ENCODE measurements around the gene CALCOCO2. TPM values are rescaled to one million over a fixed set of nuclear protein-coding genes. Genes with fewer than 3 reads are reported as not detected.
A peak's percentile ranks its signal among the peaks of the same experiment; 100 is the strongest.

CALCOCO2 gene
- total RNA-seq, 4 donors from 2014 or later = 124 to 334 (median 163) TPM

DNA sequence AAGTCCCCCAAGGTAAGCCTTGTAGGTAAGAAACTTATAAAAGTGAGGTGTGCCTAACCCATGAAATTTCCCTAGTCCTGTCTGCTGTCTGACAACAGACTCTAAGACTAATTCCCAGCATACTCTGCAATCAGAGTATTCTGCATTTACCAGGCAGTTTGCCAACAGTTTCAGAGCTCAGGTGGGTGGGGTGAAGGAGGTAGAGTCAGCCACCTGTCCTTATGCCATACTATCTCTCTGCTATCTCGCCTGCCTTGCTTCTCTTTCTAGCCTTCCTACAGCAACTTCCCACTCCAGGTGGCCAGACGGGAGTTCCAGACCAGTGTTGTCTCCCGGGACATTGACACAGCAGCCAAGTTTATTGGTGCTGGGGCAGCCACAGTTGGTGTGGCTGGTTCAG, 64.1 kb downstream of the CALCOCO2 start:
- Histone ChIP-seq H3K36me3 (peaks cover 0 to 30% (median 0%) of the 10 kb centered on the region in 3 donors), H3K27ac (peak overlapping the region in 1 of 4 donors; percentile 96)
- DNase-seq = no peak

GRCh38 chr17:48901241-48901640, 70.4 kb downstream of the CALCOCO2 start:
- TF ChIP-seq, protein P1, sequence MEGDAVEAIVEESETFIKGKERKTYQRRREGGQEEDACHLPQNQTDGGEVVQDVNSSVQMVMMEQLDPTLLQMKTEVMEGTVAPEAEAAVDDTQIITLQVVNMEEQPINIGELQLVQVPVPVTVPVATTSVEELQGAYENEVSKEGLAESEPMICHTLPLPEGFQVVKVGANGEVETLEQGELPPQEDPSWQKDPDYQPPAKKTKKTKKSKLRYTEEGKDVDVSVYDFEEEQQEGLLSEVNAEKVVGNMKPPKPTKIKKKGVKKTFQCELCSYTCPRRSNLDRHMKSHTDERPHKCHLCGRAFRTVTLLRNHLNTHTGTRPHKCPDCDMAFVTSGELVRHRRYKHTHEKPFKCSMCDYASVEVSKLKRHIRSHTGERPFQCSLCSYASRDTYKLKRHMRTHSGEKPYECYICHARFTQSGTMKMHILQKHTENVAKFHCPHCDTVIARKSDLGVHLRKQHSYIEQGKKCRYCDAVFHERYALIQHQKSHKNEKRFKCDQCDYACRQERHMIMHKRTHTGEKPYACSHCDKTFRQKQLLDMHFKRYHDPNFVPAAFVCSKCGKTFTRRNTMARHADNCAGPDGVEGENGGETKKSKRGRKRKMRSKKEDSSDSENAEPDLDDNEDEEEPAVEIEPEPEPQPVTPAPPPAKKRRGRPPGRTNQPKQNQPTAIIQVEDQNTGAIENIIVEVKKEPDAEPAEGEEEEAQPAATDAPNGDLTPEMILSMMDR (IDR thresholded peaks at IDR 0.05) = no peak
- TF ChIP-seq POLR2A (IDR thresholded peaks at IDR 0.05) = no peak
- Histone ChIP-seq H3K4me1 (no peaks in the 10 kb centered on the region), H3K27ac (no peak overlapping the region), H3K9me3 (no peaks in the 10 kb centered on the region), H3K27me3 (no peaks in the 10 kb centered on the region), H3K4me3 (no peak overlapping the region), H3K36me3 (peaks cover 0 to 18% (median 0%) of the 10 kb centered on the region in 3 donors)
- no peak for DNase-seq

More for the DNA sequence above, 64.1 kb downstream of the CALCOCO2 start:
- no peaks in the 10 kb centered on the region for H3K9me3 ChIP-seq
- no peak overlapping the region for H3K4me3 ChIP-seq
- peaks cover 0 to 33% (median 2%) of the 10 kb centered on the region in 4 donors for H3K4me1 ChIP-seq
- no peaks in the 10 kb centered on the region for H3K27me3 ChIP-seq
- TF ChIP-seq, protein P1 (IDR thresholded peaks at IDR 0.05) = no peak
- no peak for TF ChIP-seq POLR2A (IDR thresholded peaks at IDR 0.05)

GRCh38 chr17:48903401-48903800, 72.6 kb downstream of the CALCOCO2 start:
- TF ChIP-seq, protein P1 (IDR thresholded peaks at IDR 0.05) = no peak
- TF ChIP-seq POLR2A (IDR thresholded peaks at IDR 0.05) = no peak
- Histone ChIP-seq H3K9me3 (no peaks in the 10 kb centered on the region), H3K27me3 (no peaks in the 10 kb centered on the region), H3K4me1 (no peaks in the 10 kb centered on the region), H3K4me3 (no peak overlapping the region), H3K36me3 (peaks cover 0 to 2% (median 0%) of the 10 kb centered on the region in 3 donors), H3K27ac (no peak overlapping the region)
- DNase-seq = no peak

DNA sequence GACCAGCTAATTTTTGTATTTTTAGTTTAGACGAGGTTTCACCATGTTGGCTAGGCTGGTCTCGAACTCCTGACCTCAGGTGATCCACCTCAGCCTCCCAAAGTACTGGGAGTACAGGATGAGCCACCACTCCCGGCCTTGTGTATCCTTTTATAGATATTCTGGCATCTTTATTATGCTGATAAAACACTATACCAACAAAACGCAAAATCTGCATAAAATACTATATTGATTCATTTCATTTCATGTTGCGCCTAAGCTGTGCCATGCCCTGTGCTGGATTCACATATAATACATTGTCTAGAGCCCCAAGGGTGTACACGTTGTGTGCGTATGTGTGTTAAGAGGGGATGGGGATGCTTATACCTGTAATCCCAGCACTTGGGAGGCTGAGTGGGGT, 73.6 kb downstream of the CALCOCO2 start:
- DNase-seq = no peak
- peaks cover 0 to 4% (median 1%) of the 10 kb centered on the region in 4 donors for H3K4me1 ChIP-seq
- H3K27ac ChIP-seq = no peak overlapping the region
- H3K36me3 ChIP-seq = no peaks in the 10 kb centered on the region
- H3K27me3 ChIP-seq = no peaks in the 10 kb centered on the region
- TF ChIP-seq, protein P1 (IDR thresholded peaks at IDR 0.05) = no peak
- TF ChIP-seq POLR2A (IDR thresholded peaks at IDR 0.05) = no peak
- H3K9me3 ChIP-seq = no peaks in the 10 kb centered on the region
- no peak overlapping the region for H3K4me3 ChIP-seq

DNA sequence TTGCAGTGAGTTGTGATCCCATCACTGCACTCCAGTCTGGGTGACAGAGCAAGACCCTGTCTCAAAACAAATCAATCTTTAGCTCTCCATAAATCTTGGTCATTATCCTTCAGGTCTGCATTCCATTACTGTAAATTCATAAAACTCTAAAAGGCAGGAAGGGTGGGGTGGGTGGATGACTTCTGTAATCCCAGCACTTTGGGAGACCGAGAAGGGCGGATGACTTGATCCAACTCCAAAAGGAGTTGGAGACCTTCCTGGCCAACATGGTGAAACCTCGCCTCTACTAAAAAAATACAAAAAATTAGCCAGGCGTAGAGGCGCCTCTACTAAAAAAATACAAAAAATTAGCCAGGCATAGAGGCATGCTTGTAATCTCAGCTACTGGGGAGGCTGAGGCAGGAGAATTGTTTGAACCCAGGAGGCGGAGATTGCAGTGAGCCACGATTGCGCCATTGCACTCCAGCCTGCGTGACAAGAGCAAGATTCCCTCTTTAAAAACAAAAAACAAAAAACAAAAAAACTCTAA, 75.2 kb downstream of the CALCOCO2 start:
- H3K9me3 ChIP-seq = no peaks in the 10 kb centered on the region
- peaks cover 0 to 7% (median 0%) of the 10 kb centered on the region in 3 donors for H3K36me3 ChIP-seq
- no peak for DNase-seq
- no peak overlapping the region for H3K27ac ChIP-seq
- H3K27me3 ChIP-seq = no peaks in the 10 kb centered on the region
- peaks cover 0 to 20% (median 8%) of the 10 kb centered on the region in 4 donors for H3K4me1 ChIP-seq
- no peak for TF ChIP-seq POLR2A (IDR thresholded peaks at IDR 0.05)
- TF ChIP-seq, protein P1 (IDR thresholded peaks at IDR 0.05) = no peak
- H3K4me3 ChIP-seq = no peak overlapping the region

Data from Peyer's patch (tissue), 4 donors.